ENCODE measurements around the gene SLC22A14. TPM values are rescaled to one million over a fixed set of nuclear protein-coding genes. Genes with fewer than 3 reads are reported as not detected.

Gene SLC22A14
- total RNA-seq, 1 experiment from 2014 or later: not detected

DNA sequence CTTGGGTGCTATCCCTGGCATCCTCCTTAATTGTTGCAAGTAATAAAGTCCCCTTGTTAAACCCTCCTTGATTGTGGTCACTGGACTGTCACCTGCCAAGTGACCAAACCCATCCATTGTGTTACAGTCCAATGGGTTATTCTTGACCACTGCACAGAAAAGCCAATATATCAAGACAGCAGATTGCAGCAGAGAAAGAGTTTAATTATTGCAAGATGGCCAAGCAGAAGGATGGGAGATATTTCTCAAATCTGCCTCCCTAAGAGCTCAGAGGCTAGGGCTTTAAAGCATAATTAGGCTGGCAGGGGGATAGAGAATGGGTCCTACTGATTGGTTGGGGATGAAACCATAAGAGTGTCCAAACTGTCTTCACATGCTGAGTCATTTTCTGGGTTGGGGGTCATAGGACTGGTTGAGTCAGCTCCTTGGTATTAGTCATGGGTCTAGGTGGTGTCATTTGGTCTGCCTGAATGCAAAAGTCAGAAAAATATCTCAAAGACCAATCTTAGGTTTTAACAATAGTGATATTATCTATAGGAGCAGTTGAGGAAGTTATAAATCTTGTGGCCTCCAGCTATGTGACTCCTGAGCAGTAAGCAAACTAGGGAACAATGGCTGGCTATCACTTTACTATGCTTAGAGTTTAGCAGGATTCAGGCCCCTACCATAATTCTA, 45.4 kb downstream of the SLC22A14 start:
- Histone ChIP-seq H3K79me2 (ENCODE audit: insufficient read depth, low read length) (no peaks in the 10 kb centered on the region), H3K27me3 (ENCODE audit: insufficient read depth, low read length) (no peaks in the 10 kb centered on the region), H3K9me3 (ENCODE audit: control insufficient read depth, low read depth, low read length) (no peaks in the 10 kb centered on the region), H3K27ac (ENCODE audit: insufficient read length, low read depth, low read length) (no peak overlapping the region), H2BK5ac (ENCODE audit: insufficient read length, low read length) (no peak overlapping the region), H2BK120ac (ENCODE audit: low read depth, low read length, poor library complexity, severe bottlenecking) (no peak overlapping the region), H3K4me2 (ENCODE audit: insufficient read depth, insufficient read length, low read length) (no peak overlapping the region), H2BK12ac (ENCODE audit: insufficient read length, low read depth, low read length) (no peak overlapping the region), H3T11ph (ENCODE audit: low read length) (no peak overlapping the region), H3K4ac (ENCODE audit: low read depth, low read length) (no peak overlapping the region), H3K14ac (ENCODE audit: insufficient read depth, low read length) (no peak overlapping the region), H2AK5ac (ENCODE audit: insufficient read length, low read length) (no peak overlapping the region), H4K20me1 (ENCODE audit: control insufficient read depth, insufficient read depth, insufficient read length) (no peaks in the 10 kb centered on the region), H3K18ac (ENCODE audit: insufficient read length, low read depth, low read length) (no peak overlapping the region), H3K79me1 (ENCODE audit: insufficient read depth, low read depth, low read length, poor library complexity, severe bottlenecking) (no peaks in the 10 kb centered on the region), H4K5ac (ENCODE audit: insufficient read length, low read depth, low read length) (no peak overlapping the region), H3K4me1 (ENCODE audit: insufficient read depth, low read length) (no peaks in the 10 kb centered on the region), H3K23me2 (ENCODE audit: insufficient read length, low read depth, low read length, poor library complexity, severe bottlenecking) (no peaks in the 10 kb centered on the region), H3K9ac (ENCODE audit: extremely low read depth, insufficient read length, low read length) (no peak overlapping the region), H2AFZ (ENCODE audit: low read length) (no peak overlapping the region), H2BK20ac (ENCODE audit: low read depth, low read length, poor library complexity, severe bottlenecking) (no peak overlapping the region), H2BK15ac (ENCODE audit: low read depth, low read length) (no peak overlapping the region), H3K56ac (ENCODE audit: insufficient read length, low read depth, low read length) (no peak overlapping the region), H3K23ac (ENCODE audit: insufficient read length, low read depth, low read length) (no peak overlapping the region), H4K8ac (replicated peaks; ENCODE audit: insufficient read length, low read depth, low read length) (no peak overlapping the region), H4K91ac (ENCODE audit: insufficient read length, low read depth, low read length) (no peak overlapping the region)
- Mint-ChIP-seq H3K36me3 (ENCODE audit: insufficient read depth in 1 of 3, low read depth in 3 of 3) (no peaks in the 10 kb centered on the region; a peak in 1 of 7 replicates), H3K4me1 (no peaks in the 10 kb centered on the region), H3K27ac (no peak overlapping the region), H3K4me3 (no peak overlapping the region), H3K27me3 (ENCODE audit: low read depth) (peaks cover 4% of the 10 kb centered on the region; the same call in 1 of the 2 replicates), H3K9me3 (peaks cover 2 to 7% of the 10 kb centered on the region in 2 experiments; a peak in 3 of 5 replicates)
- no peak for DNase-seq
- TF ChIP-seq CTCF (conservative IDR thresholded peaks at IDR 0.05): no peak

Data from H9 (cell line).